ENCODE measurements around the gene SYNPO2L. TPM values are rescaled to one million over a fixed set of nuclear protein-coding genes. Genes with fewer than 3 reads are reported as not detected.

Gene SYNPO2L
- total RNA-seq, 4 donors from 2014 or later, result 0.19 to 0.48 (median 0.24) TPM

DNA sequence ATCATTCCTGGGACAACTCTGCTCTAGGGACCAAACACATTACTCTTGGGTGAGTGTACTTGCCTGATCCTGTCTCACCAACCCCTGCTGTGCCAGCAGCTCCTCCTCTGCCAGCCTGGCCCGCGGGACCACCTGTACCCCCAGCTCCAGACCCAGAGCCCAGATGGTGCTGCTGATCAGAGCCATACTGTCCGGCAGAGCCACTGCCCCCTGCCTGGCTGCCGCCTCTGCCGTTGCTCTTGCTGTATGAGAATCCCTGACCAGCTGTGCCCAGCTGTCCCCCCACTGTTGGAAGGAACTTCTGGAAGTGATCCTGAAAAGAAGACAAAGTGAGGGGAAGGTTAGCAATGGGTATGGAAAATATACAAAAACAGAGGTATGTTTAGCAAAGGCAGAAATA, 21.4 kb downstream of the SYNPO2L start:
- intact Hi-C loops (cut with DNase I), result no loop called here
- no peak for DNase-seq
- 53 to 69% methylated on average over 5 of the region's 5 CpGs for WGBS, 2 donors

GRCh38 chr10:73629165-73629564, 26.7 kb downstream of the SYNPO2L start:
- Histone ChIP-seq H3K27me3 (no peaks in the 10 kb centered on the region), H3K4me1 (peaks cover 7 to 36% (median 13%) of the 10 kb centered on the region in 3 donors), H3K9me3 (no peaks in the 10 kb centered on the region), H3K27ac (no peak overlapping the region), H3K36me3 (no peaks in the 10 kb centered on the region), H3K4me3 (no peak overlapping the region)
- intact Hi-C loops (cut with DNase I), result no loop called here
- TF ChIP-seq POLR2A (IDR thresholded peaks at IDR 0.05), result no peak
- no peak for TF ChIP-seq CTCF (IDR thresholded peaks at IDR 0.05)
- no peak for DNase-seq
- 89 to 90% methylated on average over 4 to 5 of the region's 5 CpGs for WGBS, 2 donors

More for the DNA sequence above, 21.4 kb downstream of the SYNPO2L start:
- Histone ChIP-seq H3K27ac (no peak overlapping the region), H3K27me3 (no peaks in the 10 kb centered on the region), H3K4me1 (no peaks in the 10 kb centered on the region), H3K36me3 (no peaks in the 10 kb centered on the region), H3K9me3 (no peaks in the 10 kb centered on the region), H3K4me3 (no peak overlapping the region)
- TF ChIP-seq POLR2A (IDR thresholded peaks at IDR 0.05) (no peak), CTCF (IDR thresholded peaks at IDR 0.05) (no peak)

GRCh38 chr10:73628405-73628804, 27.4 kb downstream of the SYNPO2L start:
- Histone ChIP-seq H3K4me1 (peaks cover 7 to 37% (median 13%) of the 10 kb centered on the region in 3 donors), H3K4me3 (no peak overlapping the region), H3K27ac (no peak overlapping the region), H3K36me3 (no peaks in the 10 kb centered on the region), H3K9me3 (no peaks in the 10 kb centered on the region), H3K27me3 (no peaks in the 10 kb centered on the region)
- WGBS, 2 donors, result 36 to 51% methylated on average over 7 of the region's 7 CpGs
- DNase-seq, result no peak
- intact Hi-C loops (cut with DNase I), result no loop called here
- TF ChIP-seq CTCF (IDR thresholded peaks at IDR 0.05), result no peak
- TF ChIP-seq POLR2A (IDR thresholded peaks at IDR 0.05), result no peak

DNA sequence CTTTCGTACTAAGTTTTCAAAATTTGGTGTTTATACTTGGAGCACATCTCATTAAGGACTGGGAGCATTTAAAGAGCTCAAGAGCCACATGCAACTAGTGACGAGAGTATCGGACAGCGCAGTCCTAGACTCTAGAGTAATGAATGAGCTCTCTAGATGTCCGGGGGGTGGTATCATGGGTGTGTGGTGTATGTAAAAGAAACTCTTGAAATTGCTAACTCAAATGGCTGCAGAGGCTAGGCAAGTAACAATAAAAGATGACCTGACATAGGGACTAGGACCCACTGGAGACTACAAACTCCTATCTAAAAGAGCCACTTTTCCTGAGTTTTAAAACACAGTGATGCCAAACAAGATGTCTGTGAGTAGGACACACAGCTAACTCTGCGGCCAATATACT, 28.5 kb downstream of the SYNPO2L start:
- Histone ChIP-seq H3K27me3 (no peaks in the 10 kb centered on the region), H3K27ac (no peak overlapping the region), H3K36me3 (no peaks in the 10 kb centered on the region), H3K9me3 (no peaks in the 10 kb centered on the region), H3K4me1 (peaks cover 7 to 37% (median 13%) of the 10 kb centered on the region in 3 donors), H3K4me3 (no peak overlapping the region)
- 94 to 95% methylated on average over 6 of the region's 6 CpGs for WGBS, 2 donors
- intact Hi-C loops (cut with DNase I), result no loop called here
- TF ChIP-seq POLR2A (IDR thresholded peaks at IDR 0.05) (no peak), CTCF (IDR thresholded peaks at IDR 0.05) (no peak)
- no peak for DNase-seq

DNA sequence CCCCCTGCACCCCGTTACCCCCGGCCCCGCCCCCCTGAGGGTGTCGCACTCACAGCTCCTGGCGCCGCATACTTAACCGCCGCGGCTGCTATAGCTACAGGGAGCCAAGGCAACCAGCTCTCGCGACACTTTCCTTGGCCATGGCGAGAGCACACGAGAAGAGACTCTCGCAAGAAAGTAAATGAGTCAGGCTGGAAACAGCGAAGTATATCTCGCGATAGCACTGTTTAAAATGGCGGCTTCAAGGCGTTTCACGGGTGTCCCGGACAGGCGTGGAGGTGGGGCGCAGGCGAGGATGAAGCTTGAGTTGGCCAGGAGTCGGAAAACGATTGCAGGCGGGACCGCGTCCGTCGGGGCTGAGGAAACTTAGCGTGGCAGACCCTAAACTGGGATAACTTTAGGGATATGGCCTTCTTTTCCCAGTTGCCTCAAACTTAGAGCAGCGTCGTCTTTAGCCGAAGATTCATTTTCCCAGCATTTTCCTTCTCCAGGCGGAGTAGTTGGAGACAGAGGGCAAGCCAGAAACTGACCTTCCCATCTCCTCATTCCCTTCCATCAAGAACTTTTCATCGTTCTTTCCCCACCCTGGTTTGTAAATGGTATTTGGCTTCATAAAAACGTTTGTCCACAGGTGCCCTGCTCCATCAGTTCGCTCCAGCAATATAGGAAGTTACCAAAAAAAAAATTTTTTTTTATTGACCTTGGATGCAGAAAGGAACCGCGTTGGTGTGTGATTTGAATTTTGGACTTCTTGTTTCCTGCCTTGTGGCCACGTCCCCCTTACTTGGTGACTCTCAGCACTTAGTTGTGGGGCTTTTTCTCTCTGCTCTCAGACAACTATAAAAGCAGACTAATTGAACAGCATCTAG, 29.7 kb downstream of the SYNPO2L start:
- Histone ChIP-seq H3K27ac (peak overlapping the region; percentile 85 to 90 (median 88)), H3K36me3 (no peaks in the 10 kb centered on the region), H3K9me3 (no peaks in the 10 kb centered on the region), H3K4me3 (peak overlapping the region; percentile 81 to 93 (median 87)), H3K27me3 (no peaks in the 10 kb centered on the region), H3K4me1 (peaks cover 7 to 37% (median 13%) of the 10 kb centered on the region in 3 donors)
- DNase-seq, result peak; percentile 82
- intact Hi-C loops (cut with DNase I), result no loop called here
- 2 to 6% methylated on average over 16 to 27 of the region's 42 CpGs for WGBS, 2 donors
- peak in 1 of 4 donors; percentile 51 for TF ChIP-seq POLR2A (IDR thresholded peaks at IDR 0.05)
- TF ChIP-seq CTCF (IDR thresholded peaks at IDR 0.05), result no peak
